Measurements from ENCODE around the gene CPNE8.
A peak's percentile ranks its signal among the peaks of the same experiment; 100 is the strongest.

Gene CPNE8

GRCh38 chr12:38905480-38906351, at the start of gene CPNE8:
Gene CPNE8, minus strand, starts transcription at chr12:38905591. Its CDS starts 57 bp downstream, at chr12:38905534.
- peak within 1 kb of the TSS; percentile 59 for H3K4me3 ChIP-seq (replicated peaks; ENCODE audit: low read depth, low read length)
- TF ChIP-seq CTCF (IDR thresholded peaks at IDR 0.05; ENCODE audit: low read depth, low read length, missing control alignments): no peak
- DNase-seq (ENCODE audit: extremely low read depth, low read depth): no peak

- H3K4me3 ChIP-seq (replicated peaks; ENCODE audit: low read depth, low read length): no peak overlapping the region
- no peak for DNase-seq (ENCODE audit: extremely low read depth, low read depth)
- TF ChIP-seq CTCF (IDR thresholded peaks at IDR 0.05; ENCODE audit: low read depth, low read length, missing control alignments): no peak
These were observed 49.0 kb upstream of the CPNE8 start for GRCh38 chr12:38954238-38954873.

GRCh38 chr12:38949363-38949762, 44.0 kb upstream of the CPNE8 start:
- no peak for DNase-seq (ENCODE audit: extremely low read depth, low read depth)
- no peak for TF ChIP-seq CTCF (IDR thresholded peaks at IDR 0.05; ENCODE audit: low read depth, low read length, missing control alignments)
- H3K4me3 ChIP-seq (replicated peaks; ENCODE audit: low read depth, low read length): no peak overlapping the region

GRCh38 chr12:38934686-38935085, 29.3 kb upstream of the CPNE8 start:
- no peak for DNase-seq (ENCODE audit: extremely low read depth, low read depth)
- TF ChIP-seq CTCF (IDR thresholded peaks at IDR 0.05; ENCODE audit: low read depth, low read length, missing control alignments): no peak
- no peak overlapping the region for H3K4me3 ChIP-seq (replicated peaks; ENCODE audit: low read depth, low read length)

GRCh38 chr12:38934078-38934584, 28.7 kb upstream of the CPNE8 start:
- no peak overlapping the region for H3K4me3 ChIP-seq (replicated peaks; ENCODE audit: low read depth, low read length)
- TF ChIP-seq CTCF (IDR thresholded peaks at IDR 0.05; ENCODE audit: low read depth, low read length, missing control alignments): no peak
- no peak for DNase-seq (ENCODE audit: extremely low read depth, low read depth)

GRCh38 chr12:38932320-38932719, 26.9 kb upstream of the CPNE8 start:
- no peak overlapping the region for H3K4me3 ChIP-seq (replicated peaks; ENCODE audit: low read depth, low read length)
- no peak for TF ChIP-seq CTCF (IDR thresholded peaks at IDR 0.05; ENCODE audit: low read depth, low read length, missing control alignments)
- no peak for DNase-seq (ENCODE audit: extremely low read depth, low read depth)

All from HFF-Myc (cell line).